KG1 (cell line): Measurements from ENCODE around the gene C1QTNF5.

ENCODE experiments used
- DNase-seq: peaks from one replicate; lab custom pipeline; 2025; lab: John Stamatoyannopoulos, UW

Gene C1QTNF5

GRCh38 chr11:119318240-119319135, 22.2 kb downstream of the C1QTNF5 start:
- no peak for DNase-seq

DNA sequence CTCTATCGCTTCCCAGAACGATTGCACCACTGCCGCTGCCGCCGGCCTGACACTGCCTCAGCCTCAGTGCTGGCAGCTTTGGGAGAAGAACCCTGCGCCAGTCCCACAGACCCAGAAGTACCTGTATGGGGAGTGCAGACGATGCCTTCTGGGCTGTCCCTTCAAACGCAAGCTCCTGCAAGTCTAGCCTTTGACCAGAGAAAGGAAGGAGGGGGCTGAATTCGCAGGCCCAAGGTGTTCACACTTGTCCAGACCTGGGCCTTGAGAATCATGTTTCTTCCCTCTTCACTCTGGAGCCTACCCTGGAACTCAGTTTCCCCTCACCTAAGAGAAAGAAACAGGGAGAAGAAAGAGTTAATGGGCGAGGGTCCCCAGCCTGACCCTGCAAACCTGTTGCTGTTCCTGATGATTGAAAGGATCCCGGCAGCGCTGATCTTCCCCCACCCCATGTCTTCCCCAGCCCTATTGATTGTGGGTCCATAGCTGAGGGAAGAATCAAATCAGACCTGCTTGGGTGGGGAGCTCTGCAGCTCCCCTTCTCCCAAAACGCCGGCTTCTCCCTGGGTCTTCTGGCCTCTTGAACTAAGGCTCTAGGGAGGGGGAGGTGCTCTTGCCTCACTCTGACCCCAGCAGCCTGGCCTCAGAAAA, 23.0 kb downstream of the C1QTNF5 start:
- no peak for DNase-seq

DNA sequence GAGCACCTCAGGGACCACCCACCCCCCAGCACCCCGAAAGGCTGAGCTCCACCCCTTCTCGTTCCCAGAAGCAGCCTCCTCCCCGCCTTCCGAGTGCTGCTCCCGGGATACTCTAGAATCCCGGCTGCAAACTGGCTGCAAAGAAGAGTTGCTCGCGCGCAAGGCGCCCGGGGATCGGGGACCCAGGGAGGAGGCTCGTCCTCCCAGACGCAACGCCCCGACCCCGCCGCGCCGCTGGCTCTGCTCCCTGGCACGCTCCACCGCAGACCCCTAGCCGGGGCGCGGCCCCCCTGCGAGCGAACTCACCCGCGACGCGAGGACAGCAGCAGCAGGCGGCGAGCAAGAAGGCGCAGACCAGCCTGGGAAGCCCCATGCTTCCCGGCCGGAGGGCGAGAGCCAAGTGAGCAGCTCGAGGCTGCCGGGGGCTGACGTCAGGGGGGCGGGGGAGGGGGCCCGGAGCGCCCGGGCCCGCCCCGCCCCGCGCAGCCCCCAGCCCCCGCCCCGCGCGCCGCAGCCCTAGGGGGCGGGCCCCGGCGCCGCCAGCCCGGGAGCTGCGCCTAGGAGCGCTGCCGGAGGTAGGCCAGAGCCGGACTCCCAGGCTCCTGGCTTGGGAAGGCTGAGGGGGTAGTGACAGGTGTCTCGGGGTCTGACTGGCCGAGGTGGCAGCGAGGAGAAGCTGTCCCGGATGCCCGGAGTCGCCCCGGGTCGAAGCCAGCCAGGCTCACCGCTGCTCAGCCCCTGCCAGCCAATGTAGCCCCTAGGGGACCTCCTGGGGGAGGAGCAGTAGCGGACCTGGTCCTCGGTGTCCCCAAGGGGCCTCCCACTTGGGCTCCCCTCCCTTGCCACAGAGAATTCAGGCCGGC, 23.7 kb downstream of the C1QTNF5 start, which contains the start of gene MCAM:
TSS of gene MCAM (minus strand) at position 402 of the 863 bp plus-strand sequence. CDS start at position 373, 29 bp downstream.
- DNase-seq, result no peak

DNA sequence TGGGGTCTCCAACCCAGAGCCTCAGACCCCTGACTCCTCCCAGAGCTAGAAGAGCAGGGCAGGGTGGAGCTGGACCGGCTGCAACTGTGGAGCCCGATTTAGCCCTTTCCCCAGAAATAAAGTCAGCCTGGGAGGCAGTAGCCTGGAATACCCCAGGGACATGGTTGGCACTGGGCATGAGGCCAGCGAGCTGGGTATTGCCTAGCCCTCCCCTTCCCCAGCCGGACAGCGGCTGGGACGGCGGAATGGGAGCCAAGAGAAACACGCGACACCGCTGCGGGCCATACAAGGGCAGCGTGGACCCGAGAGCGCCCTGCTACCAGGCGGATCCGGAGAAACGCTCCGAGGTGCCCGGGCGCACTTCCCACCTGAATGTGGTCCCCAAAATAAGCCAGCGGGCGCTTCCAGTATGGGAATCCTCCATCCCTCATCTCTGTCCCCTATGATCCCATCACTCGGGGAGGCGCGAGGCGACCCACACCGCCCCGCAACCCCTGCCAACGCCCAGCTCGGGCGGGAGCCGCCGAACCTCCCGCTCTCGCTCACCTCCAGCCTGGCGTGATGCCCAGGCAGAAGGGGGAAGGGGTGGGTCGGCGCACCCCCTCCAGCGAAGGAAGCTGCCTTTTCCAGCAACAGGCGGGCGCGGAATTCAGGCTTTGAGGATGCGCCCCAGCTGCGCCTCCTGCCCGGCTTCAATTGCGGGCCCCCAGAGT, 24.5 kb downstream of the C1QTNF5 start:
- DNase-seq, result no peak

DNA sequence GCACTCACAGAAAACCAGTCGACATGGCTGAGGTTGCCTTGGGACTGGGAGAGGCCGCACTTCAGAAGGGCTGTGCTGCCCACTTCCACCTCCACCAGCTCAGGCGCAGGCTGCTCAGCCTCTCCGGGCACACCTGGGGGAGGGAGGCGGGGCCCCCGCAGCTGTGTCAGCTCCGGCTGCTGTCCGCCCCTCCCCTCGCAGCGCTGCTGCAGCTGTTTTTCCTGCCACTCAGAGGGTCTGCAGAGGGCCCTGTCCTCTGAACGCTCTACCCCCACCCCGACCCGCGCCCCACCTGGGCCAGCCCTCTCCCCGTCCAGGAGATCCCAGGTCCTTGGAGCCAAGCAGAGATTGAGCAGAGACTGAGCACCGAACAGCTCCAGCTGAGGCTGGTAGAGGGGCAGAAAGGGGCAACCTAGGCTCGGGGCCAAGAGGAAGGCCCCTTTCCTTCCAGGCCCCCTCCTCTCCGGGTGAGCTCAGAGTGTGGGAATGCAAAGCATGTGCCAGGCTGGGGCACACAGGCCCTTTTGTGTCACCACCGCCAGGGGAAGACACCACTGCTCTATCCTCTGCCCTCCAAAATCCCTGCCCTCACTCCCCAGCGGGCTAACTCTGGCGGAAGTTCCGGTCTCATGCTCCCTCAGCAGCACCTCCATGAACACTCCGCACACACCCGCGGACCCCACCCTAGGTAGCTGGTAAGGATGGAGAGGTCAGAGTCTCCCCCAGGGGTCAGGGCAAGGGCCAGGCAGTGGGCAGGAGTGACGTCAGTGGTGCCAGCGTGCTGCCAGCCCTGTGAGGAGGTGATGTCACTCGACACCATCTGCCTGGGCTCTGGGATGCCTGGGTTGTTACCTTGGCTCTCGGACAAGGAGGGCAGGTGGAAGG, 25.3 kb downstream of the C1QTNF5 start:
- no peak for DNase-seq

DNA sequence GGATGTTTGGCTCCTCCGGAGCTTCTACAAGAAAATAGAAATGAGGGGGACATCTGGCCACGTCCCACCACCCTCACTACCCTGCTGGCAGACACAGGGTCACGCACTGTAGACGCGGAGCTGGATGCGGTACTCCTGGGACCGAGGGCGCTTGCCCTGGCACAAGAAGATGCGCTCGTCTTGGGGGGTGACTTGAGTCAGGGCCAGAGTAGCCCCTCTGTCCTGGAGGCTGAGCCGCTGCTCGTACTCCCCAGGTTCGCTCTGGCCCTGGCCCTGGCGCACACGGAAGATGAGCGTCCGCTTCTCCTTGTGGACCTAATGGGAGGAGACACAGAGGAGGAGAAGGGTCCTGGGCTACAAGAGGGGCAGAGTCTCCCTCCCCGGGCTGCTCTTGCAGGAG, 26.0 kb downstream of the C1QTNF5 start:
- DNase-seq, result no peak

DNA sequence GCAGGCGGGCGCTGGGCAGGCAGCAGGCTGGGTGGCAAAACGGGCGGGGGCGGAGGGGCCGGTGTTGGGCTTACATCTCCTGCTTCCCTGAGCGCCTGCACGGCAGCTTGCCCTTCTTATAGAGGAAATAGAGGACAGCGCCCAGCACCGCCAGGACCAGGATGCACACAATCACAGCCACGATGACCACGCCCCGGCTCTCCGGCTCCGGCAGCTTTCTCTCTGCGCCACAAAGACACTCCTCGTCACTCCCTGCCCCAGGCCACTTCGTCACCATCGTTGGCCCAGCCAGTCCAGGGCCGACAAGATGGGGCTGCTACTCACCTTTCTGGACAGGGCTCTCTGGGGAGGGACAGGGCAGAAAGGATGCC, 30.0 kb downstream of the C1QTNF5 start:
- DNase-seq, result no peak

GRCh38 chr11:119309953-119310681, 30.6 kb downstream of the C1QTNF5 start:
- DNase-seq, result no peak

DNA sequence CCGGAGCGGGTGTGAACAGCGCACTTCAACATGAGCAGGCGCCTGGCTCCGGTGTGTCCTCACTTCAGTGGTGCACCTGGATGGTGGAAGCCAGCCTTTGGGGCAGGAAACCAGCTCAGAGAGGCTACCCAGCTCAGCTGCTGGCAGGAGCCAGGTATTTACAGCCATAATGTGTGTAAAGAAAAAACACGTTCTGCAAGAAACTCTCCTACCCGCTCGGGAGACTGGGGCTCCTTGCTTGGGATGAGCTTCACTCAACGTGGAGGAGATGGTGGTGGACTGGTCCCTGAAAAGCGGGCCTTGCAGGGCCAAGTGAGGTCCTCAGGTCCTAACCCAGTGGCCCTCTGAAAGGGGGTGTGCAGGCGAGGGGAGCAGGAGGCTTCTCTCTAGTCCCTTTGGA, 31.3 kb downstream of the C1QTNF5 start:
- DNase-seq, result no peak

DNA sequence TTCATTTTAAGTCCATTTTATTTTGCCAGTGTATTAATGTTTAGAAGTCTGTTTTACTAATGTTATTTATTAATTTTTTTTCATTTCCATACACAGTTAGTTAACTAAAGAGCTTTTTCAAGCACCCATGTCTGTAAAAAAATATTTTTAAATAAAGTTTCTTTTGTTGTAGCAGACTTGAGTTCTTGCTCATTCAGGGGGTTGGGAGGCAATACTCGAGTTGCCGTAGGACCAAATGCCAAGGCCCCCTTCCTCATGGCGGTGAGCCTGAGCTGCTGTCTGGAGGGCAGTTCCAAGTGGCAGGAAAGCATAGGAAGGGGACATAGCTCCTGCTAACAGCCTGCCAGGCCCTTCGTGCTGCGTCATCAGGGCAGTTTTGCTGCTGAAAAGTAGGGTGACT, 32.7 kb downstream of the C1QTNF5 start:
- no peak for DNase-seq

- DNase-seq, result no peak
Observed at GRCh38 chr11:119307219-119307618, 33.5 kb downstream of the C1QTNF5 start.

DNA sequence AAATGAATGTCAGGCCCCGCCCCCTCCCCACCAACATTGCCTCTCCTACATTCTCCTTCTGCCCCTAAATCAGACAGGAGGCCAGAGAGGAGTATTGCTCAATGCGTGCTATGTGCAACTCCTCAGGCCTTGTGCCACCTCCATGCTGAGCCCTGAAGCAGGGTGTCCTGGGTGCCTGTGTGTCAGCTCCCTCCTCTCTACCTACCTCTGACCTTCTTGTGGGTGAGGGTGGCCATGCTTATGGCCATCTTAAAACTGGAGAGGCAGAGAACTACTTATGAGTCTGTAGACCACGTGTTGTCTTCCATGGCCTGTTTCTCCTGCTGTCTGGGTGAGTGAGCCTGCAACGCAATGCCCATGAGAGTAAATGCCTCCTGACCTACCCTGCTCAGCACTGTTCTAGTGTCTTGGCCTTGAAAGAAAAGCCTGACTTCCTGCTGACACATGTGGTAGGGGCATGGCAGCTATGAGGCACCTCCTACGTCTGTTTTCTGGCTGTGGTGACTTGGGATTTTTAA, 34.3 kb downstream of the C1QTNF5 start:
- no peak for DNase-seq

- DNase-seq, result no peak
Observed at GRCh38 chr11:119305556-119306372, 34.9 kb downstream of the C1QTNF5 start.

DNA sequence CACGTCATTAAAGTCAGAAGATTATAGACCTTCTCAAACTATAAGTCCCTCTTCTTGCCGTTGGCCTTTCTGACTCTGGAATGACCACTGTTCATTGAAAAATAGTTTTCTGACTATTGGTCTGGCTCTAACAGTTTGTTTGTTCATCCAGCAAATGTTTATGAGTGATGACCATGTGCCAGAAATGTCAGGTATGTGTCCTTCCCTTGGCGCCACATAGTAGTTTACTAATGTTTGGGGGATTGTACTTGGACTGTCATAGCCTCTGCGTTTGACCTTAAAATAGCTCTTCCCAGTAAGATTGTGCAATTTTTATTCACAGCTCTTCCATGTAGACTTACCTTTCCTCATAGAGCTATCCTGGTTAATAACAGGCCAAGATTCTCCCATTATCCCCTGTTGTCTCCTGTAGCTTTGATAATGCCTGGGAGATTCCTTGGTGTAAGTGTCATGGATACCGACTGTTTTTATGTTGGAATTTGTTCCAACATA, 37.4 kb downstream of the C1QTNF5 start:
- DNase-seq, result no peak

- no peak for DNase-seq
Observed at GRCh38 chr11:119300198-119300964, 40.3 kb downstream of the C1QTNF5 start.

GRCh38 chr11:119299416-119299815, 41.3 kb downstream of the C1QTNF5 start:
- DNase-seq, result no peak

DNA sequence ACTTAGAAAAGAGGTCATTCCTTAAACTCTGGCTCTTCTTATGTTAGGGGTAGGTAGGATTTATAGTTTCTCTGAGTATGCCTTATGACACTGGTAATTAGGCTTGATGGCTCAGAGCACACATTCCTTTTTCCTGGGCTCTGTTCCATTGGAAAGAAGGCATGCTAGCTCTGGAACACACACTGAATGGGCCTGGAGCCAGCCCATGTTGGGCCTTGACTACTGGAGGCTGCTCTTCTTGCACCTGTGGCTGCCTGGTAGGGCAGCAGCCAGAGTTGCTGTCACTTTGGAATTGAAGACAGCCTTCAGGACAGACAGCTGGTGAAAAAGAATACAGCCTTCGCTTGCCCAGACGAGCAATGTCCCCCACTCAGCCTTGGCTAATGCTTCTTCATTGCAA, 42.0 kb downstream of the C1QTNF5 start:
- DNase-seq, result no peak

DNA sequence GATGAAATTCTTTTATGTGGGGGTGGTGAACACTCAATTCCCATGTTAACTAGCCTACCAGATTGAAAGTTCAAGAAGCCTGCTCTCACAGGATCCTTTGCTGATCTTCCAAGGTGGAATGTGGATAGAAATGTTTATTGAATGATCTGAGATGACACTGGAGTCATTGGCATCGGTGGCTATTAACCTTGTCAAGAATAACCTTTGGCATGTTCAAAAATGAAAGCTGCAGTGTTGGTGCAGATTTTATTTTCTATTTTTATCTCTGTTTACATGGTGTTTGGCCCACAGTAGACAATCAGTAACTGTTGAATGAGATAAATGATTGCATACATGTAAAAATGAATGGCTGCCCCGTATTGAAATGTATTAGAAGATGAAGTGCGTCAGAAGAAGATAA, 42.7 kb downstream of the C1QTNF5 start:
- DNase-seq, result no peak
